GM18870 (cell line): ENCODE measurements around the gene PKP4.

Source experiments
- ATAC-seq: cut with Tn5 transposase; IDR thresholded peaks from one replicate; pipeline ENCODE4 v1.9.1; 2021; ENCODE audit warnings: moderate library complexity; ENCODE audit not compliant: unreplicated experiment

The PKP4 gene

GRCh38 chr2:158498043-158498748, 41.4 kb downstream of the PKP4 start:
- ATAC-seq, result no peak

GRCh38 chr2:158498749-158499136, 42.0 kb downstream of the PKP4 start:
- ATAC-seq, result no peak

- no peak for ATAC-seq
These were observed 42.6 kb downstream of the PKP4 start for GRCh38 chr2:158499383-158499782.

GRCh38 chr2:158500333-158500732, 43.6 kb downstream of the PKP4 start:
- no peak for ATAC-seq

GRCh38 chr2:158501301-158501700, 44.5 kb downstream of the PKP4 start:
- no peak for ATAC-seq

GRCh38 chr2:158502974-158503373, 46.2 kb downstream of the PKP4 start:
- no peak for ATAC-seq

GRCh38 chr2:158504088-158504487, 47.3 kb downstream of the PKP4 start:
- ATAC-seq, result no peak

- no peak for ATAC-seq
These were observed 48.7 kb downstream of the PKP4 start for GRCh38 chr2:158505448-158505934.

GRCh38 chr2:158507141-158507540, 50.4 kb downstream of the PKP4 start:
- no peak for ATAC-seq

- ATAC-seq, result no peak
These were observed 50.9 kb downstream of the PKP4 start for GRCh38 chr2:158507679-158508078.

- ATAC-seq, result no peak
These were observed 53.4 kb downstream of the PKP4 start for GRCh38 chr2:158509928-158510797.

- ATAC-seq, result no peak
These were observed 54.1 kb downstream of the PKP4 start for GRCh38 chr2:158510887-158511286.

- ATAC-seq, result no peak
These were observed 55.0 kb downstream of the PKP4 start for GRCh38 chr2:158511706-158512105.

GRCh38 chr2:158512323-158512722, 55.6 kb downstream of the PKP4 start:
- no peak for ATAC-seq

- no peak for ATAC-seq
These were observed 57.1 kb downstream of the PKP4 start for GRCh38 chr2:158513841-158514240.

GRCh38 chr2:158518084-158518483, 61.3 kb downstream of the PKP4 start:
- no peak for ATAC-seq

- no peak for ATAC-seq
These were observed 62.7 kb downstream of the PKP4 start for GRCh38 chr2:158519481-158519880.

- no peak for ATAC-seq
These were observed 72.9 kb downstream of the PKP4 start for GRCh38 chr2:158529379-158530259.

GRCh38 chr2:158530829-158531228, 74.1 kb downstream of the PKP4 start:
- no peak for ATAC-seq

GRCh38 chr2:158533009-158533408, 76.3 kb downstream of the PKP4 start:
- ATAC-seq, result no peak
